Measurements from ENCODE around the gene ZNF280A.

Gene ZNF280A

DNA sequence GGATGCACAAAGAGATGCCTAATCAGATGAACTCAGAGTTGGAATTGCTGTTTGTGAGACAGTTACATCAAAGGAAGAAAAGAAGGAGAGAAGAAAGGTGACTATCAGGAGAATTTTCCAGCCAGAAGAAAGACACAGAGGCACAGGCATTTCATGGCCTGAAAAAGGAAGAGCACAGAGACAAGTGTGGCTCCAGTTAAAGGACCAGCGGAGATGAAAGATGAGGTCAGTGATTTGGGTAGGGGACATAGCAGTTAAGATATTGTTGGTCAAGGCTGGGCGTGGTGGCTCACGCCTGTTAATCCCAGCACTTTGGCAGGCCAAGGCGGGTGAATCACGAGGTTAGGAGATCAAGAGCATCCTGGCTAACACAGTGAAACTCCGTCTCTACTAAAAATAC lies 3.4 kb upstream of the ZNF280A start:
- Histone ChIP-seq H3K9me3 (no peaks in the 10 kb centered on the region), H3K4me1 (no peaks in the 10 kb centered on the region), H3K27me3 (no peaks in the 10 kb centered on the region), H3K36me3 (no peaks in the 10 kb centered on the region), H3K4me3 (no peak overlapping the region), H3K27ac (no peak overlapping the region)
- intact Hi-C loops (cut with DNase I; ENCODE audit: low total_unique reads) = no loop called here
- TF ChIP-seq, protein P1, sequence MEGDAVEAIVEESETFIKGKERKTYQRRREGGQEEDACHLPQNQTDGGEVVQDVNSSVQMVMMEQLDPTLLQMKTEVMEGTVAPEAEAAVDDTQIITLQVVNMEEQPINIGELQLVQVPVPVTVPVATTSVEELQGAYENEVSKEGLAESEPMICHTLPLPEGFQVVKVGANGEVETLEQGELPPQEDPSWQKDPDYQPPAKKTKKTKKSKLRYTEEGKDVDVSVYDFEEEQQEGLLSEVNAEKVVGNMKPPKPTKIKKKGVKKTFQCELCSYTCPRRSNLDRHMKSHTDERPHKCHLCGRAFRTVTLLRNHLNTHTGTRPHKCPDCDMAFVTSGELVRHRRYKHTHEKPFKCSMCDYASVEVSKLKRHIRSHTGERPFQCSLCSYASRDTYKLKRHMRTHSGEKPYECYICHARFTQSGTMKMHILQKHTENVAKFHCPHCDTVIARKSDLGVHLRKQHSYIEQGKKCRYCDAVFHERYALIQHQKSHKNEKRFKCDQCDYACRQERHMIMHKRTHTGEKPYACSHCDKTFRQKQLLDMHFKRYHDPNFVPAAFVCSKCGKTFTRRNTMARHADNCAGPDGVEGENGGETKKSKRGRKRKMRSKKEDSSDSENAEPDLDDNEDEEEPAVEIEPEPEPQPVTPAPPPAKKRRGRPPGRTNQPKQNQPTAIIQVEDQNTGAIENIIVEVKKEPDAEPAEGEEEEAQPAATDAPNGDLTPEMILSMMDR (IDR thresholded peaks at IDR 0.05) = no peak
- DNase-seq = no peak

DNA sequence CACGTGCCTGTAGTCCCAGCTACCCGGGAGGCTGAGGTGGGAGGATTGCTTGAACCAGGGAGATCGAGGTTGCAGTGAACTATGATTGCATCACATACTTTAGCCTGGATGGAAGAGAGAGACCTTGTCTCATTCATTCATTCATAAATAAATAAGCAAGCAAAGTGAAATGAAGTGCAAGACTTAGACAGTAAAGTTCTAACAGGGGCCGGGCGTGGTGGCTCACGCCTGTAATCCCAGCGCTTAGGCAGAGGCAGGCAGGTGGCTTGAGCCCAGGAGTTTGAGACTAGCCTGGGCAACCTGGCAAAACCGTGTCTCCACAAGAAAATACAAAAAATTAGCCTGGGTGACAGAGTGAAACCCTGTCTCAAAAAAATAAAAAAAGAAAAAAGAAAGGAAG lies 1.6 kb upstream of the ZNF280A start:
- TF ChIP-seq, protein P1 (IDR thresholded peaks at IDR 0.05) = no peak
- intact Hi-C loops (cut with DNase I; ENCODE audit: low total_unique reads) = no loop called here
- no peaks in the 10 kb centered on the region for H3K4me1 ChIP-seq
- H3K9me3 ChIP-seq = no peaks in the 10 kb centered on the region
- no peaks in the 10 kb centered on the region for H3K36me3 ChIP-seq
- DNase-seq = no peak
- no peak overlapping the region for H3K27ac ChIP-seq
- no peaks in the 10 kb centered on the region for H3K27me3 ChIP-seq
- no peak overlapping the region for H3K4me3 ChIP-seq

DNA sequence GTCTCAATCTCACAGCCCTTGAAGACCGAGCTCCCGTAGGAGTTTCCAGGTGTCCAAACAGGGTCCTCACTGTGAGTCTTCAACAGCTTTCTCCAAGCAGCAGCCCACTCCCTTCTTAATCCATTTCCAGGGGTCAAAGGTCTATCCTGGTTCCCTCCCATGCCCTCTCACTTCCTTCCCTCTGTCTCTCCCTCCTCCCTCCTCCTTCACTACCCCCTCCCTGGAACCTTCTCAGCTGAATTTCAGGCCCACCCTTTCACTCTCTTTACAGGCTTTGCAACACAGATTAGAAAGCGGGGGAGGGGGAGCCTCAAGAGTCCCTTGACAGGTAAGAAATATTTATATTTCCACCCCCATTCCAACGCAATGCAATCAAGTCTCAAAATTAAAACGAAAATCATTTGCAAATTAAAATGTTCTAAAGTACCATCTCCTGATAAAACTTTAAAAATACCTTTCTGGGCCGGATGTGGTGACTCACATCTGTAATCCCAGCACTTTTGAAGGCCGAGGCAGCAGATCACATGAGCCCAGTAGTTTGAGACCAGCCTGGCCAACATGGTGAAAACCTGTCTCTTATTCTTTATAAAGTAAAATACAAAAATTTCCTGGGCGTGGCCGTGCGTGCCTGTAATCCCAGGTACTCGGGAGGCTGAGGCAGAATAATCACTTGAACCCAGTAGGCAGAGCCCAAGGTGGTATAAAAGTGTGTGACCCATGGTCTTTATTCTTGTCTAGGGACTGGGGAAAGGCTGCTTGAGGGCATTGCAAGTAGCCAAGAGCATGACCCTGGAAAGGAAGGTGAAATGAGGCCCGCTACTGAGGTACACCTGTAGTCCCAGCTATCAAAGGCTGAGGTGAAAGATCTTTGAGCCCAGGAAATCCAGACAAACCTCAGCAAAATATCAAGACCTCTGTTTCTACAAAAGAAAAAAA lies 865 bp upstream of the ZNF280A start:
- no peak for DNase-seq
- Histone ChIP-seq H3K36me3 (no peaks in the 10 kb centered on the region), H3K9me3 (no peaks in the 10 kb centered on the region), H3K4me1 (no peaks in the 10 kb centered on the region), H3K27ac (no peak overlapping the region), H3K27me3 (no peaks in the 10 kb centered on the region), H3K4me3 (no peak overlapping the region)
- TF ChIP-seq, protein P1 (IDR thresholded peaks at IDR 0.05) = no peak
- intact Hi-C loops (cut with DNase I; ENCODE audit: low total_unique reads) = no loop called here

DNA sequence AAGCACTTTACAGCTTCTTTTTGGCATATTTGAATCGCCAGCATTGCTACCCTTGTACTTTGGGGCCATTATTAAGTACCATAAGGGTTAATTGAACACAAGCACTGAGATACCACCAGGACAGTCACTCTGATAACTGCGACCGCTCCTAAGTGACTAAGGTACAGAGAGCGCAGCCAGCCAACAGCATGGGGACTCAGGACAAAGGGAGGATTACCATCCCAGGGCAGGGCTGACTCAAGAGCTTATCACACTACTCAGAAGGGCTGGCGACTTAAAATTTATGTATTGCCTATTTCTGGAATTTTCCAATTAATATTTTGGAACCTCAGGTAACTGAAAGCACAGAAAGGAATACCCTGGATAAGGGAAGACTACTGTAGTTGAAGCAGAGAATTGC lies 479 bp downstream of the ZNF280A start:
- Histone ChIP-seq H3K4me1 (no peaks in the 10 kb centered on the region), H3K27ac (no peak overlapping the region), H3K36me3 (no peaks in the 10 kb centered on the region), H3K4me3 (no peak overlapping the region), H3K9me3 (no peaks in the 10 kb centered on the region), H3K27me3 (no peaks in the 10 kb centered on the region)
- TF ChIP-seq, protein P1 (IDR thresholded peaks at IDR 0.05) = no peak
- intact Hi-C loops (cut with DNase I; ENCODE audit: low total_unique reads) = no loop called here
- no peak for DNase-seq

DNA sequence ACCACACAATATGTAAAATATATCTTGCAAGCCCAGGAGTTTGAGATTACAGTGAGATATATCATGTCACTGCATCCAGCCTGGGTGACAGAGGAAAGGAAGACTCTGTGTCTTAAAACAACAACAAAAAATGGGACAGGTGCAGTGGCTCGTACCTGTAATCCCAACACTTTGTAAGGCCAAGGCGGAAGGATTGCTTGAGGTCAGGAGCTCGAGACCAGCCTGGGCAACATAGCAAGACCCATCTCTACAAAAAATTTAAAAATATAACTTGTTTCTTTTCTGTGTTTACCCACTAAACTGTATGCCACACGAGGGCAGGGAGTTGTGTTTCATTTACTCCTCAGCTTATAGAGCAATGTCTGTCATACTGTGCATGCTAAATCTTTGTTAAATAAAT lies 3.1 kb downstream of the ZNF280A start:
- Histone ChIP-seq H3K27me3 (no peaks in the 10 kb centered on the region), H3K4me3 (no peak overlapping the region), H3K4me1 (no peaks in the 10 kb centered on the region), H3K36me3 (no peaks in the 10 kb centered on the region), H3K27ac (no peak overlapping the region), H3K9me3 (no peaks in the 10 kb centered on the region)
- no peak for DNase-seq
- TF ChIP-seq, protein P1 (IDR thresholded peaks at IDR 0.05) = no peak
- intact Hi-C loops (cut with DNase I; ENCODE audit: low total_unique reads) = no loop called here
